ENCODE measurements around the gene MYO16. TPM values are rescaled to one million over a fixed set of nuclear protein-coding genes. Genes with fewer than 3 reads are reported as not detected.

The MYO16 gene
- polyA plus RNA-seq, 1 donor = 14.5 TPM

- no peak for DNase-seq (ENCODE audit: low read depth)
These were observed 602.5 kb downstream of the MYO16 start for GRCh38 chr13:109231888-109232287.

- DNase-seq (ENCODE audit: low read depth) = no peak
These were observed 603.9 kb downstream of the MYO16 start for GRCh38 chr13:109233293-109233692.

GRCh38 chr13:109235901-109236300, 606.5 kb downstream of the MYO16 start:
- DNase-seq (ENCODE audit: low read depth) = no peak

DNA sequence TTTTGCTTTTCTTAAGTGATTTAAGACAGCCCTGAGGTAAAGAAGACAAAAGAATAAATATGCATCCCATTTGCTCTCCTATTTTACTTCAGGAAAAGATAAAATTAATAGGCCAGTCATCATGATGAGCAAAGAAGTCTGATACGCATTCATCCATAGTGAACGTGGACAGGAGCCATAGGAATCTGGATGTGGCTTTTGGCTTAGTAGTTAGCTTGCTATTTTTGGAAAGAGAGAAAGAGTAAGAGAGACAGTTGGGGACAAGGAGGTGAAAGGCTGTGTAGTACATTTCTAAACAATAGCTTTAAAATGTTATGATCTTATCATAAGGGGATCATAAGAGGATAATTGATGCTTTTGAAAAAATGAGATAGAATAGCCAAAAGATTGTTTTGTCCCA, 611.7 kb downstream of the MYO16 start:
- DNase-seq (ENCODE audit: low read depth) = no peak

- no peak for DNase-seq (ENCODE audit: low read depth)
These were observed 614.0 kb downstream of the MYO16 start for GRCh38 chr13:109243311-109243951.

DNA sequence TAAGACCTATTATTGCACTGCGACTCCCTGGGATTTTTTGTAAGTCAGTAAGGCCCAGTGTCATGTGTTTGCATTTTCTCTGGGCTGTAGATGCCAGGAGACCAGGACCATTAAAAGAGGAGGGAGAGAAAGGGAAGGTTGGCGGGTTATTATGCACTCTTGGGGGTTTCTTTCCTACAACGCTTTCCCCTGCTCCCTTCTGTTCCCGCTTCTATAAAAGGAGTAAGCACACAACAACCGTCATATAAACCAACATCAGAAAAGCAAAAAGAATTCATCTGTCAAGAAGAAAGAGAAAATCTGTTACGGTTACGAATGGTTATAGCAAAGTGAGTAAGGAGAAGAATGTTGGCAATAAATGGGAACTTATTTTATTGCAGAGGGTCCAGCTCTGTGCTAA, 615.2 kb downstream of the MYO16 start:
- no peak for DNase-seq (ENCODE audit: low read depth)

DNA sequence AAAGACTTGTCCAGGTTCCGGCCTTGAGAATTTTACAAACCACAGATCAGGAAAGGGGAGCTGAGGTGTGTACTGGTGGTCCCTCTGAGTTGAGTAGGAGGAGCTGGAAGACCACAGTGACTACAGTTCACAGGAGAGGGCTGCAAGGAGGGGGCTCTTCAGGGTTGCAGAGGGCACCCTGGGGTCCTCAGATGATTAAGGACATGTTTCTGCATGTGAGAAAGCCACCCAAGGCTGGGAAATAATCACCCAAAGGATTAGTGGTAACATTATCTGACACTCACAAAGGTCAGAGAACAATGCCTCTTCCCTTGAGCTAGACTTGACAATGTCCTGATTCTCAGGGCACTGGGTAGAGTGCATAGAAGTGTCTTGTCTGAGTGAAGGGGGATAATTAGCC, 616.6 kb downstream of the MYO16 start:
- no peak for DNase-seq (ENCODE audit: low read depth)

DNA sequence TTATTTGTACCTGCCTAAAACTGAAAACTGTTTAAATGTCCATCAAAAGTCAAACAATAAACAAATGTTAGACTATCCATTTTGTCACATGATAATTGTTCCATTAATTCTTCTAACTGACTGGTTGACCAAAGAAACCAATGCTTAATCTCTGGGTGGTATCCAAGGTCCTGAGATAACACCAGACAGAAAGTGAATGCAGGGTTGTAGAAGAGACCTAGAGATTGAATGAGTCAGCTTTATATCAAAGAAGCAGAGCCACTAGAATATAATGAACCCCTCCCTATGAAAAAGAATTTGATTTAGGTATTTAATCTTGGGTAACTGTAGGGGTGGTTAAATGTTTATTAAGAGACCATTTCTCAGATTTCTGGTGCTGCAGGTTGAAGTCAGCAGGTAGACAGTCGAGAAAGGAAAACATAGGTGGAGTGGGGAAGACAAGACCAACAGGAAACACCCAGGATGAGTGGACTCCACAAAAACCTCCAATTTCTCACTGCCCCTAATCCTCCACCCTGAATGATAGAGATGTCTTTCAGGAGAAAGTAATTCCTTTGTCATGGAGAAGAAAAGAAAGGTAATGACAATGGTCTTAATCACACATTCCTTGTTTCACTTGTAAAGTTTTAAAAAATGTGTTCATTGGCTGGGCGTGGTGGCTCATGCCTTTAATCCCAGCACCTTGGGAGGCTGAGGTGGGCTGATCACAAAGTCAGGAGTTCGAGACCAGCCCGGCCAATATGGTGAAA, 620.5 kb downstream of the MYO16 start:
- no peak for DNase-seq (ENCODE audit: low read depth)

DNA sequence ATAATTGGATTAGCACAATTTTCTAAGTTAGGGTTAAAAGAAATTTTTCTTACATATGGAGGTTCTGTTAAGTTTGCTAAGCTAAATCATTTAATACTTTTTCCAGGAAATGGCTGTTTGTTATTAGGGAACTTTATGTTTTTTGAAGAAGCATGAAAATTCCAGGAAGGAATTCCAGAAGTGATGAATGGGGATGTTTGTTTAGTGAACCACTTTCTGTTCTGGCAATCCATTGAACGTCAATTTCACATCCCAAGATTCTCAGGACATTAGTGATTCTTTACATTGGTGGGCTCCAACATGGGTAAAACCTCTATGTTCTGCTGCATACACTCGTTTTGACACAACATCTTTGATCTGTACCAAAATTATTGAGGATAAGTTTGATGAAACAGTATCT, 622.5 kb downstream of the MYO16 start:
- no peak for DNase-seq (ENCODE audit: low read depth)

DNA sequence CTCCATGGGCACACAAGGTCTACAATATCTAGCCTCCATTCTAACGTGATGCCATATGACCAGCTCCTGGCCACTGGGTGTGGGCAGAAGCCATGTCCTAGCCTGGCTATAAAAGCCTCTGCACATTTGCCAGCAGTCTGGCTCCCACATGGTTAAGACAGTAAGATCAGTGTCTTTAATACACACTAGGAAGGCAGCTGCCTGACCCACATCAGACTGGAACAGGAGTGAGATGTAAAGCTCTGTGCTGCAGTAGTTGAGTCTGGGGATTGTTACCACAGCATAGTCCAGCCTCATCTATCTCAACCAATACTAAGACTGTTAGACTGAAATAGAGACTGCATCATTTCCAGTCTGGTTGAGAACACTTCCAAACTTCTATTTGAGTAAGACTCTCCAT, 623.9 kb downstream of the MYO16 start:
- DNase-seq (ENCODE audit: low read depth) = no peak

DNA sequence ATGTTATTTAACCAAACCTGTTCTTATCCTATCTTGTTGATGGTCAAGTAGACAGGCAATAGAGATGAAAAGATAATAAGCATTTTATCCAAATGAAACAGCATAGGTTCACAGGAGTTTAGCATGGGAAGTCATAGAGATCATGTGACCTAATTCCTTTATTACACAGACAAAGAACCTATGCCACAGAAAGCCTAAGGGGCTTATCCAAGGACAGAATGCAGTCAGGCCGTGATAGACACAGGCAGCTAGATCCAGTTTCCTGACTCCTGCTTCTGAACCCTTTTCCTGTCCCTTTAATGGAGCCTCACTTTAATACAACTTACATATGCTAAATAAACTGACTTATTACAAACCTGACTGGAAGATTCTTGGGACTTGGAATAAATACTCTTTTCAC, 624.9 kb downstream of the MYO16 start:
- DNase-seq (ENCODE audit: low read depth) = no peak

DNA sequence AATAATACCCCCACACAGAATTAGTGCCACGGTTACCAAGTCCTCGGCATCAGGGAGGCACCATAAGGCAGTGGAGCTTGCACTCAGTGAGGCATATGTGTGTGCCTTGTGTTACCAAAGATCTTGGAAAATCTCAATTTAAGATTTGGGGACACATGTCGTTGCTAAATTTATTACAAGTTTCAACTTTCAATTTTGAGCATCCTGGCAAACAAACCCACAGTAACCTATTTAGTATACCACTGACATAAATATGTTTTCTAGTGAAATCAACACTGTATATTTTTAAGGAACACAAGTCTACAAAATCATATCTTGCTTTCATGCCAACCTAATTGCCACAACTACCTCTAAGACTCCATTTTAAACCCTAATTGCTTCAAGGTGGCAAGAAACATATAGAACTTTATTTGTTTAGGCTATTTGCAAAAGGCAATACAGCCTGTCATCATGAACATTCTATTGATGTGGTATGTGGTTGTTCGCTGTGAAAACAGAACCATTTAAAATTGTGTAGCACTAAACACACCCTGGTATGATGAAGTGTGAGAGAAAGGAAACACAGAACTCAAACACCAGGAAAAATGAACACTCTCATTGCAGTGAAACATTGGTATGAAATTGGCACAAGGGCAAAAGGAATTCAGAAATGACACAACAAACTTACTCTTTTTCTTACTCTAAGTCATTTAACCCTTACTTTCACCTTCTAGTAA, 625.9 kb downstream of the MYO16 start:
- DNase-seq (ENCODE audit: low read depth) = no peak

GRCh38 chr13:109256866-109257760, 627.7 kb downstream of the MYO16 start:
- DNase-seq (ENCODE audit: low read depth) = no peak

Measured in forelimb muscle (tissue), 1 donor.